OCI-LY3 (cell line): ENCODE data around the gene SPATA17.

Experiments used
- H2AFZ ChIP-seq: fragments of 200-600, 300-600 bp; shearing (Covaris generic); 2 replicates; pipeline ENCODE4 v1.6.0; 2014; ENCODE audit warnings: antibody characterized with exemption, low read depth, low read length
- H3K27ac ChIP-seq: fragments of 200-600, 300-600 bp; sonication (generic); 2 replicates; pipeline ENCODE4 v1.5.1; 2014; ENCODE audit warnings: mild to moderate bottlenecking, low read length, moderate library complexity, mixed read lengths
- H3K27me3 ChIP-seq: fragments of 200-600, 300-600 bp; sonication (generic); 2 replicates; pipeline ENCODE4 v1.6.1; 2014; ENCODE audit warnings: low read depth, low read length, mixed read lengths
- H3K36me3 ChIP-seq: fragments of 200-600, 300-600 bp; sonication (generic); replicated peaks from 2 replicates; pipeline ENCODE3; 2014; ENCODE audit warnings: low read depth, low read length, mixed read lengths
- H3K4me1 ChIP-seq: fragments of 300-600, 200-600 bp; sonication (generic); 2 replicates; pipeline ENCODE4 v1.6.1; 2014; ENCODE audit warnings: low read length, mixed read lengths
- H3K4me2 ChIP-seq: fragments of 200-600, 300-600 bp; sonication (generic); 2 replicates; pipeline ENCODE4 v1.6.1; 2014; ENCODE audit warnings: low read length, mixed read lengths
- H3K4me3 ChIP-seq: fragments of 300-600, 200-600 bp; sonication (generic); 2 replicates; pipeline ENCODE4 v1.5.1; 2014; ENCODE audit warnings: antibody characterized with exemption, mild to moderate bottlenecking, low read length, moderate library complexity
- H3K79me2 ChIP-seq: fragments of 300-600, 200-600 bp; shearing (Covaris generic); 2 replicates; pipeline ENCODE4 v1.6.1; 2014; ENCODE audit warnings: mild to moderate bottlenecking, low read length, mixed read lengths
- H3K9ac ChIP-seq: fragments of 300-600, 200-600 bp; shearing (Covaris generic); 2 replicates; pipeline ENCODE4 v1.6.0; 2014; ENCODE audit warnings: mild to moderate bottlenecking, low read length, moderate library complexity
- H3K9me3 ChIP-seq: fragments of 200-600, 300-600 bp; shearing (Covaris generic); 2 replicates; pipeline ENCODE4 v1.6.1; 2014; ENCODE audit warnings: low read length, mixed read lengths; ENCODE audit not compliant: insufficient read depth
- H4K20me1 ChIP-seq: fragments of 200-600, 300-600 bp; sonication (generic); 2 replicates; pipeline ENCODE4 v1.6.1; 2016; ENCODE audit warnings: low read length, mixed read lengths; ENCODE audit not compliant: insufficient read depth
- EZH2phosphoT487 ChIP-seq: fragments of 200-600 bp; shearing (Covaris generic); IDR thresholded peaks from 2 replicates; pipeline ENCODE4 v1.6.1; 2018; ENCODE audit warnings: antibody characterized with exemption, mixed run types, low read depth
- TF ChIP-seq, protein P1 (sequence below): fragments of 200-600, 300-600 bp; sonication (generic); IDR thresholded peaks from 2 replicates; pipeline ENCODE4 v1.5.1; 2014; ENCODE audit warnings: antibody characterized with exemption, low read length, low read depth

SPATA17 gene

GRCh38 chr1:217891966-217892365, 260.8 kb downstream of the SPATA17 start:
- Histone ChIP-seq H3K4me2 (no peak overlapping the region), H3K9me3 (no peaks in the 10 kb centered on the region), H4K20me1 (no peaks in the 10 kb centered on the region), H3K4me1 (peaks cover 25% of the 10 kb centered on the region), H2AFZ (no peak overlapping the region), H3K4me3 (no peak overlapping the region), H3K36me3 (no peaks in the 10 kb centered on the region), H3K27me3 (0 out of 2 replicates have a peak, but pooled peaks cover under 1% of the 10 kb centered on the region), H3K9ac (no peak overlapping the region), H3K79me2 (no peaks in the 10 kb centered on the region), H3K27ac (no peak overlapping the region)
- TF ChIP-seq EZH2phosphoT487: no peak
- TF ChIP-seq, protein P1, sequence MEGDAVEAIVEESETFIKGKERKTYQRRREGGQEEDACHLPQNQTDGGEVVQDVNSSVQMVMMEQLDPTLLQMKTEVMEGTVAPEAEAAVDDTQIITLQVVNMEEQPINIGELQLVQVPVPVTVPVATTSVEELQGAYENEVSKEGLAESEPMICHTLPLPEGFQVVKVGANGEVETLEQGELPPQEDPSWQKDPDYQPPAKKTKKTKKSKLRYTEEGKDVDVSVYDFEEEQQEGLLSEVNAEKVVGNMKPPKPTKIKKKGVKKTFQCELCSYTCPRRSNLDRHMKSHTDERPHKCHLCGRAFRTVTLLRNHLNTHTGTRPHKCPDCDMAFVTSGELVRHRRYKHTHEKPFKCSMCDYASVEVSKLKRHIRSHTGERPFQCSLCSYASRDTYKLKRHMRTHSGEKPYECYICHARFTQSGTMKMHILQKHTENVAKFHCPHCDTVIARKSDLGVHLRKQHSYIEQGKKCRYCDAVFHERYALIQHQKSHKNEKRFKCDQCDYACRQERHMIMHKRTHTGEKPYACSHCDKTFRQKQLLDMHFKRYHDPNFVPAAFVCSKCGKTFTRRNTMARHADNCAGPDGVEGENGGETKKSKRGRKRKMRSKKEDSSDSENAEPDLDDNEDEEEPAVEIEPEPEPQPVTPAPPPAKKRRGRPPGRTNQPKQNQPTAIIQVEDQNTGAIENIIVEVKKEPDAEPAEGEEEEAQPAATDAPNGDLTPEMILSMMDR: no peak

GRCh38 chr1:217892750-217893149, 261.6 kb downstream of the SPATA17 start:
- Histone ChIP-seq H4K20me1 (no peaks in the 10 kb centered on the region), H3K4me2 (no peak overlapping the region), H3K4me1 (peaks cover 21% of the 10 kb centered on the region), H3K4me3 (no peak overlapping the region), H3K79me2 (no peaks in the 10 kb centered on the region), H3K9ac (no peak overlapping the region), H3K27me3 (no peaks in the 10 kb centered on the region), H3K27ac (no peak overlapping the region), H3K36me3 (no peaks in the 10 kb centered on the region), H3K9me3 (no peaks in the 10 kb centered on the region), H2AFZ (no peak overlapping the region)
- TF ChIP-seq EZH2phosphoT487: no peak
- TF ChIP-seq, protein P1: no peak

GRCh38 chr1:217895841-217896240, 264.7 kb downstream of the SPATA17 start:
- H3K79me2 ChIP-seq: no peaks in the 10 kb centered on the region
- H3K27me3 ChIP-seq: no peaks in the 10 kb centered on the region

DNA sequence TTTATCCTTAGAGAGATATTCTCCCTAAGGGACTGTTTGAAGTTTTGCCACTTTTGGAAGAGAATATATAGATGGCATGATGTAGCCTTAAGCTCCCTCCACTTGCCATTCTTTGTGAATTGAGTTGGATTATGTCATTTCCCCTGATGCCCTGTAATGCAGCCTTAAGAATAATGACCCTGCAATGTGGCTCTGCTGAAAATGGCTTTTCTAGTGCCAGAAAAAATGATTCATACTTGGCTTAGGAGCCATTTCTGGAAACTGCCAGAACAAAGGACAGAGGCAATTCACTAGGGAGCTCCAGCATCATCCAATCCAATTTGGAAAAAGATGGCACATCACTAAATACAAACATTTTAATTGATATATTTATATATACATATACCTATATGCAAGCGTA, 265.3 kb downstream of the SPATA17 start:
- Histone ChIP-seq H4K20me1 (no peaks in the 10 kb centered on the region), H3K36me3 (no peaks in the 10 kb centered on the region), H3K79me2 (no peaks in the 10 kb centered on the region), H3K9me3 (no peaks in the 10 kb centered on the region), H3K9ac (no peak overlapping the region), H2AFZ (no peak overlapping the region), H3K4me3 (no peak overlapping the region), H3K27me3 (no peaks in the 10 kb centered on the region), H3K4me1 (peaks cover 15% of the 10 kb centered on the region), H3K27ac (no peak overlapping the region), H3K4me2 (no peak overlapping the region)
- TF ChIP-seq EZH2phosphoT487: no peak
- TF ChIP-seq, protein P1: no peak

More at GRCh38 chr1:217895841-217896240, 264.7 kb downstream of the SPATA17 start:
- H3K36me3 ChIP-seq: no peaks in the 10 kb centered on the region
- H3K27ac ChIP-seq: no peak overlapping the region
- no peaks in the 10 kb centered on the region for H3K9me3 ChIP-seq
- H4K20me1 ChIP-seq: no peaks in the 10 kb centered on the region
- TF ChIP-seq, protein P1: no peak
- peaks cover 15% of the 10 kb centered on the region for H3K4me1 ChIP-seq
- no peak overlapping the region for H3K4me2 ChIP-seq
- no peak overlapping the region for H3K4me3 ChIP-seq
- H3K9ac ChIP-seq: no peak overlapping the region
- no peak overlapping the region for H2AFZ ChIP-seq
